GM21360 (cell line): ENCODE data around the gene CCDC85C.

Experiments used
- ATAC-seq: cut with Tn5 transposase; IDR thresholded peaks from one replicate; pipeline ENCODE4 v1.9.1; 2021; ENCODE audit warnings: mild to moderate bottlenecking, moderate library complexity; ENCODE audit not compliant: unreplicated experiment

CCDC85C gene

GRCh38 chr14:99524804-99525698, 79.0 kb downstream of the CCDC85C start:
- ATAC-seq: no peak

DNA sequence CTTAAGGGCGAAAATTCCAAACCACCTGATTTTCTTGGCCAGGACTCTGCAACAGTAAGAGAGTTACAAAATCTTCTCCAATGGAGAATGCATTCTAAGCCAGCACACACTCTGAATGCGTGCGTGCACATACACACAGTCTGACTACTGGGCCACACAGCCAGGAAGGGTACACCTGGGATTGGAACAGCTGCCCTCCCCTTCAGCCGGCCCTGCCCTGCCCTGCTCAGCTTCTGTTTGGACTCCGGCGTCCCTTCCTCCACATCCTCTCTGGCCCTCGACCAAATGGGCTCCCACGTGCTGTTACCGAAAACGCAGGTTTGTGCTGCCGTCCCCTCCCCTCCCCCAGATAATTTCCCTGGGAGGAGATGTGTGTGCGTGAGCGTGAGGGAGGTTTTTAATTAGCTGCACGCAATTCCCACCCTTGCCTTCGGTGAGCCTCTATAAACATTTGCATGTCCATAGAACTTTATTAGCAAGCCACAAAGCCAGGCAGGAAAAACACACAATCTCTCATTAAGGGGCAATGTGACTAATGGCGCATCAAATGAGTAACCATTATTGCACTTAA, 79.8 kb downstream of the CCDC85C start:
- ATAC-seq: no peak

DNA sequence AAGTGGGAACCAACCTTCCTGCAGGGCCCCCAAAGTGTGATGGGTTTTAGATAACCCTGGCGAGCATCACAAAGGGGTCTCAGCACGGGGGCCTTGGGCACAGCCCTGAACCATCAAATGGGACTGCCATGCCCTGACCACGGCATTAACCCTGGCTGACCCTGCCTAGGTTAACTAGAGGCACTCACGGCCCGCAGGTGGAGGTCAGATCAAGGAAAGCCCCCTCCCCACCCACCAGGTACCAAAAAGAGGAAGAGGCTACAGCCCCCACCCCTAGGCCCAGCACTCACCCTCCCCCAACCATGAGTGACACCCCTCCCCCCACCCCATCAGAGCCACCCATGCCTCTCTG, 80.3 kb downstream of the CCDC85C start:
- ATAC-seq: no peak

DNA sequence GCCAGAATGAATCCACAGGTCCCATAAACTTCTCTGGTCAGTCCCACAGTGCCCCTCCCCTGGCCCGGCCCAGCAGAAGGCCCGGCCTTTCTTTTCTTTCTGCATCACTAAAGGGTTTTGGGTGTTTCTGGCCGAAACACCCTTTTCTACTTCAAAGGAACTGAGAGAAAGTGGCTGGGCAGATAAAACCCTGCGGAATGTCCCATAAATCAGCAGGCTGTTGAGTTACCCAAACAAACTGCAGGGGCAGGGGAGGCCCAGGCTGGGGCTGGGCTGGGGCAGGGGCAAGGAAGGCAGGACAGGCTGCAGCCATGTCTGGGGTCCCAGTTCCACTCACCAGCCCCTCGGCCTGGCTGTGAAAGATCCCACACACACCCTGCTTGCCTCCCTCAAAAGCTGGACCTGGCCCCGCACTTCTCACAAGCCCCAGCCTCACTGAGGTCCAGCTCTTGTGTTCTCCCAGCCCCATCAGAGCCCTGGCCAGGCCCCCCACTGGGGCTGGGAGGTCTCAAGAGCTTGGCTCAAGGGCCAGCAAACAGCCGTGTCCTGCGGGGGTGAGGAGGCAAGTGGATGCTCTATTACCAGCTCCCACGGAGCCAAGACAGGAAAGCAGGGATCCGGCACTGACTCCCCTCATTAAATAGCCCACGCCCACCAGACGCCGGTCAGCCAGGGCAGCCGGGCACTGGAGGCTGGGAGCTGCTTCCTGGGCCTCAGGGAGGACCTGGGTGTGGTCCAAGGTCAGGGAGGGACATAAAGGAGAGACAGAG, 80.9 kb downstream of the CCDC85C start:
- ATAC-seq: no peak

GRCh38 chr14:99522457-99522891, 81.5 kb downstream of the CCDC85C start:
- ATAC-seq: no peak

- no peak for ATAC-seq
These were observed 82.0 kb downstream of the CCDC85C start for GRCh38 chr14:99522025-99522401.

DNA sequence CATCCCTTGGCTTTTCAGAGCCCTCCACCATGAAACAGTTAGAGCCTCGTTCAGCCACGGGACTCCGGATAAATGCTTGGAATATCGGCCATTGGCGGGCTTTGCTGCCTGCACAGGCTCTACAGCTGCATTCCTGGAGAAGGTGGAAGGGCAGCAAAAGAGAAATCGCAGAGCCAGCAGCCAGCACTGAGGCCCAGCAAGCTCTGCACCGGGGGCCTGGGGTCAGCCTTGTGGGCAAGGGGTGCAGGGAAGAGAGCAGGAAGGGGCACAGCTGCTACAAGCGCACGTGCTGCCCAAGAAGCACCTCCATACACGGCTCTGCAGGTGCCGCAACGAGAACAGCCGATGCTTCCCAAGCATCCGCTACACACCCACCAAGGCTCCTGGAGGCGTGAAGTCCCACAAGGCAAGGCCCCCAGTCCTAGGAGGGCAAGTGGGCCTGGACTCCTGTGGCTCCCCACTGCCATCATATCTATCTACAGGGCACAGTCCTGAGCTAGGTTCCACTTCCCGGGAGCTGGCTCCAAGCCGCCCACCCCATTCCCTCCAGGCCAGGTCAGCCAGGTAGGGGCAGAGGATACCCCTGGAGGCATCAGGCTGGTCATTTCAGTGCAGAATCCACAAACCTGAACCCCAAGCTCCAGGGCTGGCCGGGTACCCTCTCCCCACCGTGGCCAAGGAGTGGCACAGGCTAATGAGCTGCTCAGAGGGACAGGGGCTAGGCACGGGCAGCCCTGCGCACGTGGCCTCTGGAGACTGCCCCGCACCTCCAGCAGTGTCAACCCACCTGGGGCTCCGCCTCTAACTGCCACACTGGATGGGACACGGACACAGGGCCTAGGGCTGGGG, 82.6 kb downstream of the CCDC85C start:
- ATAC-seq: no peak

DNA sequence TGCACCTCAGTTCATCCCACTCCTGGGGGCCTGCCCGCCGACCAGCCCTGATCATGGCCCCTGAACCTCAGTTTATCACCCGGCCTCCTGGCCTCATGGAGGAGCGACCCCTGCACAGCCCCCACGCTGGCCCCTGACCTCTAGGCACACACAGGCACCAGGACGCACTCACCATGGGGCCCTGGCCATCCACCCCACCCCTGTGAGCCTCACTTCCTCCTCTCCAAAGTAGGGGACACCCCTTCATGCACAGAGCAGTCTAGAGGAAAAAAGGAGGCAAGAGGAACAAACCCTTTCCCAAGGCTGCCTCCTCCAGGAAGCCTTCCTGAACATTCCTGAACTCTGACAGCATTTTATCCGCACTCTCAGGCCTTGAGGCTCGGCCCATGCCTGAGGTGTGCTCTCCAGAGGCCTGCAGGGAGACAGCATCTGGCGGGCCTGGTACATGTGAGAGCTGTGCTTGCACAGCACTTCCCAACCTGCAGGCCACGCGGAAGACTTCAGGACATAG, 83.4 kb downstream of the CCDC85C start:
- ATAC-seq: no peak

GRCh38 chr14:99519931-99520421, 84.0 kb downstream of the CCDC85C start:
- no peak for ATAC-seq

GRCh38 chr14:99519347-99519881, 84.6 kb downstream of the CCDC85C start:
- no peak for ATAC-seq

DNA sequence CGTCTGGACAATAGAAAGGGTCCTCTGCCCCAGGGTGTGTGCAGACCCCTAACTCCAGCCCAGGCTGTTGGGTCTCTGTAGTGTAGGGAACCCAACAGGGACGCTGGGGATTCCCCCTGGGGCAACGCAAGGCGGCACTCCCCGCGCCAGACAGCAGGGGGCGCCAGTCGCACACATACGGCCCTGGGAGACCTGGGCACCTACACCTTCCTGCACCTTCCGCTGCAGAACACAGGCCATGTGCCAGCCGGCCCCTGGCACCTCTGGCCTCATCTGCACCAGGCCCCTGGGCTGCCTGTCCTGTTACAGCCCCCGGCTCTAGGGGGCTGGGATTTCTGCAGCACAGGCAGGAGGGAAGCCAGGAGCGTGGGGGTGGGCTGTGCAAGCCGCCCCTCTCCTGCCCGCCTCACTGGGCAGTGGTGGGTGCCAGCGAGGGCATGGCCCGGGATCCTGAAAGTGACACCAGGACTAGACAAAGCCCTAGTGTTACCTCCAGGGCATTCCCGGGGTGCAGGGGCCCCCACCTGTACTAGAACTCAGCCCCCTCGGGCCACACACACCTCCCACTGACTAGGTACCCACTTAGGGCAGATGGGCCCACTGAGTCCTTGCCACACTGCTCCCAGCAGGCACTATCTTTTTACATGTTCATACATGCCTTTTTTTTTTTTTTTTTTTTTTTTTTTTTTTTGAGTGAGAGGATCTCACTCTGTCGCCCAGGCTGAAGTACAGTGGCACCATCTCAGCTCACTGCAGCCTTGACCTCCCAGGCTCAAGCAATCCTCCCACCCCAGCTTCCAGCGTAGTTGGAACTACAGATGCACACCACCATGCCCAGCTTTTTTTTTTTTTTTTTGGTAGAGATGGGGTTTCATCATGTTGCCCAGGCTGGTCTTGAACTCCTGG, 85.3 kb downstream of the CCDC85C start:
- peak; percentile 58 for ATAC-seq

GRCh38 chr14:99517643-99518381, 86.2 kb downstream of the CCDC85C start:
- ATAC-seq: no peak

- ATAC-seq: no peak
These were observed 87.0 kb downstream of the CCDC85C start for GRCh38 chr14:99516871-99517642.

DNA sequence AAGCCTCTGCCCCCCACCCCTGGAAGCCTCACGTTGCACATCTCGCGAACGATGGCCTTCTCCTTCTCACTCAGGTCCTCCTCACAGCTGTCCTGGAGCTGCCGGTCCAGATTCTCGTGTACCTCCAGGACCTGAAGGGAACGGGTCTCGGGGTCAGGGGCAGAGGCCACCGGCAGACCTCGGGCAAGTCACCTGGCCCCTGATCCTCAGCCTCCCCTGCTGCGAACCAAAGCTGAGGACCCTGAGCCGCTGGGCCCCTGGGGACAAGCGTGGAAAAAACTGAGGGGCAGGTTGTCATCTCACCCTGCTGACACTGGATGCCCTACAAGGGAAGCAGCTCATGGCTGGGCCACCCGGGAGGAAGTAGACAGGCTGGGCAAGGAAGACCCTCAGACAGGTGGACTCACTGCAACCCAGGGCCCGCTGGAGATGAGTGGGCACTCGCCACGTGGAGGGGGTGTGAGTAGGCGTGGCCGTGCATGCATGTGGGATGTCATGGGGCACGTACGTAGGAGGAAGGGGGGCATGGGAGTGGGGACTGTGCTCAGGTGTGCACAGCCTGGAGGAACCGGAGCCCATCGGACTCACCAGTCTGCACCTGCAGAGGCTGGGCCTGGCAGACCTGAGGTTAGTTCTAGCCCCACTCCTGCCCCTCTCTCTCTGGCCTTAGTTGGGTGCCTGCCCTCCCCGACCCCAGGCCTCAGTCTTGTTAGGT, 87.7 kb downstream of the CCDC85C start:
- no peak for ATAC-seq

DNA sequence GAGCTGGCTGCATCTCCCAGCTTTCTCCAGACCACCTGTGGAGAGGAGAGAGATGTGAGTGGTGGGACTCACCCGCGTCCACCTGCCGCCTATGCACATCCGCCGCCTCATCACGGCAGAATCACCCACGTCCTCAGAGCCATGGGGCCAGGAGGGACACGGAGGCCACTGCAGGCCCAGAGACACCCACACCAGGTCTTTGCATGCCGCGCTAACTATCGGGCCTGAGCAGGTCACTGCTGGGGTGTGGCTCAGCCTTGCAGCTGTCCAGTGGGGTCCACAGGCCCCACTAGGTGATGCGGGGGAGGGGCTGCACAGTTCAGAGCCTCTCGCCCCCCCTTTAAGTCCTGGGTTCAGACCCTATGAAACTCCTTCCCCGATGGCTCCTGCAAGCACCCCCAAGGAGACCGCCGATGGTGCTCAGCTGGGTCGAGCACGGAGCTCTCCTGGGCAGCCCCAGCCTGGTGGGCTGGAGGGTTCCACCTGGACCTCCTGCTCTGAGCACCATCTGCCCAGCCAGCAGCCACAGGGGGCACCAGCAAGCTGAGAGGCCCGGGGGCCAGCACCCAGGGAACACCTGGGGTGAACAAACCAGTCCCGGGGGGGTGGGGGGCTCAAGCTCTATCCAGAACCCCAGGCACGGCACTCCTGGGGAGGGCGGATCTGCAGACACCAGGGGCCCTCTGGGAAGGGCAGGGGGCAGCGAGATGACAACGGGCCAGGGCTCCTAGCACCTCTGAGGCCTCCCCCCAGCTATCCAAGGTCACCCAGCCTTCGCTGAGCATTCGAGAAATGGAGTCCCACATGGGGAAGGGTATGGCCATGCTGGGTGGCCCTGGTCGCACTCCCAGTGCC, 88.5 kb downstream of the CCDC85C start:
- ATAC-seq: no peak
